ENCODE data around the gene COPS2. TPM values are rescaled to one million over a fixed set of nuclear protein-coding genes. Genes with fewer than 3 reads are reported as not detected.

COPS2 gene
- total and polyA plus RNA-seq, 2 of the 13 experiments (the other 11 are each of a cell fraction or from before 2014, with no cell fraction given), result 37.8 to 66.3 TPM

GRCh38 chr15:49096090-49096750 is 59.2 kb downstream of the COPS2 start (continued):
- TF ChIP-seq ASH2L (IDR thresholded peaks at IDR 0.05; ENCODE audit: insufficient read length, low read depth, low read length) (peak; percentile 61), ZNF17 (CRISPR knock-in tag; IDR thresholded peaks at IDR 0.05) (no peak), NONO (IDR thresholded peaks at IDR 0.05) (no peak), NONO (CRISPR knock-in tag; conservative IDR thresholded peaks at IDR 0.05) (no peak), ZNF841 (CRISPR knock-in tag; IDR thresholded peaks at IDR 0.05; ENCODE audit: borderline replicate concordance) (no peak), SMAD3 (CRISPR knock-in tag; IDR thresholded peaks at IDR 0.05) (no peak), PBX2 (CRISPR knock-in tag; IDR thresholded peaks at IDR 0.05) (no peak), ATM (IDR thresholded peaks at IDR 0.05; ENCODE audit: borderline replicate concordance) (no peak), NFAT5 (CRISPR knock-in tag; IDR thresholded peaks at IDR 0.05) (no peak), ZNF3 (CRISPR knock-in tag; IDR thresholded peaks at IDR 0.05) (no peak), PHF21A (CRISPR knock-in tag; IDR thresholded peaks at IDR 0.05) (peak; percentile 56; the same call in 1 of the 2 replicates)
- TF ChIP-seq, protein P1, sequence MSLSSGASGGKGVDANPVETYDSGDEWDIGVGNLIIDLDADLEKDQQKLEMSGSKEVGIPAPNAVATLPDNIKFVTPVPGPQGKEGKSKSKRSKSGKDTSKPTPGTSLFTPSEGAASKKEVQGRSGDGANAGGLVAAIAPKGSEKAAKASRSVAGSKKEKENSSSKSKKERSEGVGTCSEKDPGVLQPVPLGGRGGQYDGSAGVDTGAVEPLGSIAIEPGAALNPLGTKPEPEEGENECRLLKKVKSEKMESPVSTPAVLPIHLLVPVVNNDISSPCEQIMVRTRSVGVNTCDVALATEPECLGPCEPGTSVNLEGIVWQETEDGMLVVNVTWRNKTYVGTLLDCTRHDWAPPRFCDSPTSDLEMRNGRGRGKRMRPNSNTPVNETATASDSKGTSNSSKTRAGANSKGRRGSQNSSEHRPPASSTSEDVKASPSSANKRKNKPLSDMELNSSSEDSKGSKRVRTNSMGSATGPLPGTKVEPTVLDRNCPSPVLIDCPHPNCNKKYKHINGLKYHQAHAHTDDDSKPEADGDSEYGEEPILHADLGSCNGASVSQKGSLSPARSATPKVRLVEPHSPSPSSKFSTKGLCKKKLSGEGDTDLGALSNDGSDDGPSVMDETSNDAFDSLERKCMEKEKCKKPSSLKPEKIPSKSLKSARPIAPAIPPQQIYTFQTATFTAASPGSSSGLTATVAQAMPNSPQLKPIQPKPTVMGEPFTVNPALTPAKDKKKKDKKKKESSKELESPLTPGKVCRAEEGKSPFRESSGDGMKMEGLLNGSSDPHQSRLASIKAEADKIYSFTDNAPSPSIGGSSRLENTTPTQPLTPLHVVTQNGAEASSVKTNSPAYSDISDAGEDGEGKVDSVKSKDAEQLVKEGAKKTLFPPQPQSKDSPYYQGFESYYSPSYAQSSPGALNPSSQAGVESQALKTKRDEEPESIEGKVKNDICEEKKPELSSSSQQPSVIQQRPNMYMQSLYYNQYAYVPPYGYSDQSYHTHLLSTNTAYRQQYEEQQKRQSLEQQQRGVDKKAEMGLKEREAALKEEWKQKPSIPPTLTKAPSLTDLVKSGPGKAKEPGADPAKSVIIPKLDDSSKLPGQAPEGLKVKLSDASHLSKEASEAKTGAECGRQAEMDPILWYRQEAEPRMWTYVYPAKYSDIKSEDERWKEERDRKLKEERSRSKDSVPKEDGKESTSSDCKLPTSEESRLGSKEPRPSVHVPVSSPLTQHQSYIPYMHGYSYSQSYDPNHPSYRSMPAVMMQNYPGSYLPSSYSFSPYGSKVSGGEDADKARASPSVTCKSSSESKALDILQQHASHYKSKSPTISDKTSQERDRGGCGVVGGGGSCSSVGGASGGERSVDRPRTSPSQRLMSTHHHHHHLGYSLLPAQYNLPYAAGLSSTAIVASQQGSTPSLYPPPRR (CRISPR knock-in tag; IDR thresholded peaks at IDR 0.05; ENCODE audit: borderline replicate concordance), result no peak
- TF ChIP-seq, protein P2, sequence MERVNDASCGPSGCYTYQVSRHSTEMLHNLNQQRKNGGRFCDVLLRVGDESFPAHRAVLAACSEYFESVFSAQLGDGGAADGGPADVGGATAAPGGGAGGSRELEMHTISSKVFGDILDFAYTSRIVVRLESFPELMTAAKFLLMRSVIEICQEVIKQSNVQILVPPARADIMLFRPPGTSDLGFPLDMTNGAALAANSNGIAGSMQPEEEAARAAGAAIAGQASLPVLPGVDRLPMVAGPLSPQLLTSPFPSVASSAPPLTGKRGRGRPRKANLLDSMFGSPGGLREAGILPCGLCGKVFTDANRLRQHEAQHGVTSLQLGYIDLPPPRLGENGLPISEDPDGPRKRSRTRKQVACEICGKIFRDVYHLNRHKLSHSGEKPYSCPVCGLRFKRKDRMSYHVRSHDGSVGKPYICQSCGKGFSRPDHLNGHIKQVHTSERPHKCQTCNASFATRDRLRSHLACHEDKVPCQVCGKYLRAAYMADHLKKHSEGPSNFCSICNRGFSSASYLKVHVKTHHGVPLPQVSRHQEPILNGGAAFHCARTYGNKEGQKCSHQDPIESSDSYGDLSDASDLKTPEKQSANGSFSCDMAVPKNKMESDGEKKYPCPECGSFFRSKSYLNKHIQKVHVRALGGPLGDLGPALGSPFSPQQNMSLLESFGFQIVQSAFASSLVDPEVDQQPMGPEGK (CRISPR knock-in tag; IDR thresholded peaks at IDR 0.05), result no peak
- TF ChIP-seq, protein P3, sequence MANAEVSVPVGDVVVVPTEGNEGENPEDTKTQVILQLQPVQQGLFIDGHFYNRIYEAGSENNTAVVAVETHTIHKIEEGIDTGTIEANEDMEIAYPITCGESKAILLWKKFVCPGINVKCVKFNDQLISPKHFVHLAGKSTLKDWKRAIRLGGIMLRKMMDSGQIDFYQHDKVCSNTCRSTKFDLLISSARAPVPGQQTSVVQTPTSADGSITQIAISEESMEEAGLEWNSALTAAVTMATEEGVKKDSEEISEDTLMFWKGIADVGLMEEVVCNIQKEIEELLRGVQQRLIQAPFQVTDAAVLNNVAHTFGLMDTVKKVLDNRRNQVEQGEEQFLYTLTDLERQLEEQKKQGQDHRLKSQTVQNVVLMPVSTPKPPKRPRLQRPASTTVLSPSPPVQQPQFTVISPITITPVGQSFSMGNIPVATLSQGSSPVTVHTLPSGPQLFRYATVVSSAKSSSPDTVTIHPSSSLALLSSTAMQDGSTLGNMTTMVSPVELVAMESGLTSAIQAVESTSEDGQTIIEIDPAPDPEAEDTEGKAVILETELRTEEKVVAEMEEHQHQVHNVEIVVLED (CRISPR knock-in tag; IDR thresholded peaks at IDR 0.05; ENCODE audit: borderline replicate concordance), result no peak

All from HepG2 (cell line).